ENCODE results near the gene AGTR1.

AGTR1 gene

GRCh38 chr3:148716657-148717056 is 19.0 kb downstream of the AGTR1 start:
- TF ChIP-seq, protein P1, sequence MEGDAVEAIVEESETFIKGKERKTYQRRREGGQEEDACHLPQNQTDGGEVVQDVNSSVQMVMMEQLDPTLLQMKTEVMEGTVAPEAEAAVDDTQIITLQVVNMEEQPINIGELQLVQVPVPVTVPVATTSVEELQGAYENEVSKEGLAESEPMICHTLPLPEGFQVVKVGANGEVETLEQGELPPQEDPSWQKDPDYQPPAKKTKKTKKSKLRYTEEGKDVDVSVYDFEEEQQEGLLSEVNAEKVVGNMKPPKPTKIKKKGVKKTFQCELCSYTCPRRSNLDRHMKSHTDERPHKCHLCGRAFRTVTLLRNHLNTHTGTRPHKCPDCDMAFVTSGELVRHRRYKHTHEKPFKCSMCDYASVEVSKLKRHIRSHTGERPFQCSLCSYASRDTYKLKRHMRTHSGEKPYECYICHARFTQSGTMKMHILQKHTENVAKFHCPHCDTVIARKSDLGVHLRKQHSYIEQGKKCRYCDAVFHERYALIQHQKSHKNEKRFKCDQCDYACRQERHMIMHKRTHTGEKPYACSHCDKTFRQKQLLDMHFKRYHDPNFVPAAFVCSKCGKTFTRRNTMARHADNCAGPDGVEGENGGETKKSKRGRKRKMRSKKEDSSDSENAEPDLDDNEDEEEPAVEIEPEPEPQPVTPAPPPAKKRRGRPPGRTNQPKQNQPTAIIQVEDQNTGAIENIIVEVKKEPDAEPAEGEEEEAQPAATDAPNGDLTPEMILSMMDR (conservative IDR thresholded peaks at IDR 0.05; ENCODE audit: low read depth) = no peak
- POLR2A ChIA-PET (ENCODE audit: low non-redundant PET) = no interaction called here
- H3K27ac ChIP-seq = no peak overlapping the region
- CTCF ChIA-PET = interaction anchor here (0.6 kb wide), 1 partner anchor 1405 kb away, joined by 3 read pairs; no protein-coding TSS in a partner anchor
- DNase-seq (ENCODE audit: low spot score) = no peak

DNA sequence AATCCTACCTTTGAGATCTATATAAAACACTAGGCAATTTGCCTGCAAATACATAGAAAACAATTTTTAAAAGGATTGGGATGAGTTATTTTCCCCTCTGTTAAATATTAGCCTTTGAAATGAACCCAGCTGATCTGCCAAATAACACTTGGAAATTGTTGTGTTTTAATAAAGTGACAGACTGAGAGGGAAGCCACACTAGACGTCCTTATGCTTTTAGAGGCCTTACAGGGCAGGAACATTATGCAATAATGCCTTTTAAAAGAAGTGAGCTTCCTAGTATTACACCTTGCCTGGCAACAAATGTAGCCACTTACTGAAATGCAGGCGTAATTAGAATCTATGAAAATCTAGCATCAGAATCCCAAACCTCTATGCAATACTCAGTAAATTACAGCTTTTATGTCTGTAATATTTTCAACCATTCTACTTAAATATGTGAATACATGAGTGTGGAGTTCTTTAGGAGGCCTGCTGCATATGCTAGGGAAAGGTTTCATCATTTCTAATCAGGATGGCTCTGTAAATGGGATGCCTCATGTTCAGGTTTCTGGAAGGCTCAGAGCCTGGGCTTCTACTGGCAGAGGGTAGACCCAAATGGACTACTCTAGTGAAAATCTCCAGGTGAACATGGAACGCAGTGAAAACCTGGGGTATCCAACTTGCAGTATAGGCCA is 20.3 kb downstream of the AGTR1 start:
- ChIA-PET POLR2A (ENCODE audit: low non-redundant PET) (no interaction called here), CTCF (interaction anchor here (1.1 kb wide), 1 partner anchor 337 kb away, joined by 3 read pairs; no protein-coding TSS in a partner anchor)
- TF ChIP-seq, protein P1 (conservative IDR thresholded peaks at IDR 0.05; ENCODE audit: low read depth) = no peak

GRCh38 chr3:148718982-148719862 is 21.5 kb downstream of the AGTR1 start:
- ChIA-PET CTCF (interaction anchor here (0.7 to 1.3 kb wide), 8 partner anchors 10 to 1303 kb away, joined by 3 to 4 read pairs (median 3); partner anchors contain the start of gene AGTR1), POLR2A (ENCODE audit: low non-redundant PET) (no interaction called here)
- no peak for DNase-seq (ENCODE audit: low spot score)

More for the DNA sequence above, 20.3 kb downstream of the AGTR1 start:
- DNase-seq (ENCODE audit: low spot score) = no peak
- no peak overlapping the region for H3K27ac ChIP-seq

GRCh38 chr3:148720873-148721272 is 23.2 kb downstream of the AGTR1 start:
- TF ChIP-seq, protein P1 (conservative IDR thresholded peaks at IDR 0.05; ENCODE audit: low read depth) = no peak
- ChIA-PET CTCF (no interaction called here), POLR2A (ENCODE audit: low non-redundant PET) (no interaction called here)
- no peak for DNase-seq (ENCODE audit: low spot score)
- H3K27ac ChIP-seq = no peak overlapping the region

More at GRCh38 chr3:148718982-148719862, 21.5 kb downstream of the AGTR1 start:
- TF ChIP-seq, protein P1 (conservative IDR thresholded peaks at IDR 0.05; ENCODE audit: low read depth) = 0 out of 2 replicates have a peak, but pooled peaks have one; percentile 14
- H3K27ac ChIP-seq = no peak overlapping the region

DNA sequence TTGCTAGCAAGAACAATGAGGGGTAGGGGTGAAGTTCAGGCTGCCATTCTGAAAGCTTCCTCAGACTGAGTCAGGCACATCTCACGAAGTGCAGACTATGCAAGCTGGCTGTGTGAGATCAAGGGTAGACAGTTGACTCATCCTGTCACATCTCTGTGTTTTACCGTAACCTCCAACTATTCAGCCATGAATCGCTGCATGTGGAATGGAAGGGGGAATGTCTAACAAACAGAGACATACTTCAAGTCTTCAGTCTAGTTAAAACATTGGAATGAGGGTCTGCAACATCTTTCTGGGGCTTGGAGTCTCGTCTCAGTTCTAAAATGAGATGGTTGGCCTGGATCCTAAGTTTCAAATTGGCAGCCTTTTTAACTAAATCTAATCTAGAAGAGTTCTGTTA is 25.9 kb downstream of the AGTR1 start:
- POLR2A ChIA-PET (ENCODE audit: low non-redundant PET) = no interaction called here
- CTCF ChIA-PET = no interaction called here
- H3K27ac ChIP-seq = no peak overlapping the region
- TF ChIP-seq, protein P1 (conservative IDR thresholded peaks at IDR 0.05; ENCODE audit: low read depth) = no peak
- DNase-seq (ENCODE audit: low spot score) = no peak

- no peak overlapping the region for H3K27ac ChIP-seq
- TF ChIP-seq, protein P1 (conservative IDR thresholded peaks at IDR 0.05; ENCODE audit: low read depth) = no peak; the same call in 1 of the 2 replicates
- CTCF ChIA-PET = interaction anchor here (0.6 to 0.8 kb wide), 5 partner anchors 14 to 337 kb away, joined by 3 to 6 read pairs (median 4); no protein-coding TSS in a partner anchor
- POLR2A ChIA-PET (ENCODE audit: low non-redundant PET) = no interaction called here
- peak; percentile 5 for DNase-seq (ENCODE audit: low spot score)
Measured at GRCh38 chr3:148727231-148727630, 29.5 kb downstream of the AGTR1 start.

Measured in RWPE1 (cell line).